Thyroid gland (tissue), 4 donors: ENCODE data around the gene CDYL2.

ENCODE experiments used
- CTCF ChIP-seq, 6 experiments: fragments of 200-600 bp in 3 of 6; fragments of 450-650 bp in 3 of 6; sonication (generic) in 3 of 6; IDR thresholded peaks; one replicate each; pipeline ENCODE4 v1.5.1; 2016 to 2019; ENCODE audit warnings: antibody characterized with exemption in 6 of 6, mild to moderate bottlenecking in 2 of 6, inconsistent platforms in 1 of 6, moderate library complexity in 1 of 6
- POLR2A ChIP-seq, 2 donors: fragments of 450-650 bp; IDR thresholded peaks; one replicate each; pipeline ENCODE4 v1.6.1; 2017; ENCODE audit warnings: antibody characterized with exemption in 2 of 2, mild to moderate bottlenecking in 2 of 2, moderate library complexity in 1 of 2

GRCh38 chr16:80559369-80559768, 245.0 kb downstream of the CDYL2 start:
- TF ChIP-seq POLR2A (IDR thresholded peaks at IDR 0.05) (no peak), CTCF (IDR thresholded peaks at IDR 0.05) (no peak)
